ENCODE data around the gene SYAP1.

DNA sequence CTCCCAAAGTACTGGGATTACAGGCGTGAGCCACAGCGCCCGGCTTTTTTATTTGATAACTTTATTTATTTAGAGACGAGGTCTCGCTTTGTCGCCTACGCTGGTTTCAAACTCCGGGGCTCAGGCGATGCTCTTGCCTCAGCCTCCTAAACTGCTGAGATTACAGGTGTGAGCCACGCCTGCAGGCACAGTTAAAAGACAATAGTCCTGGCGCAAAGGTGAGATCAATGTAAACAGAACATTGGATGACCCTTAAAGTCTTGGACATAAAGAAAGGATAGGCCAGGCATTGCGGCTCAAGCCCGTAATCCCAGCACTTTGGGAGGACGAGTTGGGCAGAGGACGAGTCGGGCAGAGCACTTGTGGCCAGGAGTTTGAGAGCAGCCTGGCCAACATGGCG, 64.0 kb downstream of the SYAP1 start:
- TF ChIP-seq POLR2AphosphoS5 (IDR thresholded peaks at IDR 0.05) = no peak
- TF ChIP-seq, protein P1, sequence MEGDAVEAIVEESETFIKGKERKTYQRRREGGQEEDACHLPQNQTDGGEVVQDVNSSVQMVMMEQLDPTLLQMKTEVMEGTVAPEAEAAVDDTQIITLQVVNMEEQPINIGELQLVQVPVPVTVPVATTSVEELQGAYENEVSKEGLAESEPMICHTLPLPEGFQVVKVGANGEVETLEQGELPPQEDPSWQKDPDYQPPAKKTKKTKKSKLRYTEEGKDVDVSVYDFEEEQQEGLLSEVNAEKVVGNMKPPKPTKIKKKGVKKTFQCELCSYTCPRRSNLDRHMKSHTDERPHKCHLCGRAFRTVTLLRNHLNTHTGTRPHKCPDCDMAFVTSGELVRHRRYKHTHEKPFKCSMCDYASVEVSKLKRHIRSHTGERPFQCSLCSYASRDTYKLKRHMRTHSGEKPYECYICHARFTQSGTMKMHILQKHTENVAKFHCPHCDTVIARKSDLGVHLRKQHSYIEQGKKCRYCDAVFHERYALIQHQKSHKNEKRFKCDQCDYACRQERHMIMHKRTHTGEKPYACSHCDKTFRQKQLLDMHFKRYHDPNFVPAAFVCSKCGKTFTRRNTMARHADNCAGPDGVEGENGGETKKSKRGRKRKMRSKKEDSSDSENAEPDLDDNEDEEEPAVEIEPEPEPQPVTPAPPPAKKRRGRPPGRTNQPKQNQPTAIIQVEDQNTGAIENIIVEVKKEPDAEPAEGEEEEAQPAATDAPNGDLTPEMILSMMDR (IDR thresholded peaks at IDR 0.05) = no peak
- TF ChIP-seq POLR2A (IDR thresholded peaks at IDR 0.05) = no peak
- no peak for TF ChIP-seq EP300 (IDR thresholded peaks at IDR 0.05)

Measured in gastroesophageal sphincter (tissue), 3 donors.